H1 (cell line): ENCODE results near the gene TMEM236. TPM values are rescaled to one million over a fixed set of nuclear protein-coding genes. Genes with fewer than 3 reads are reported as not detected.

Source experiments
- EGR1 ChIP-seq: IDR thresholded peaks from 2 replicates; pipeline ENCODE4 v1.6.1; 2011; ENCODE audit warnings: low read depth, low read length, borderline replicate concordance
- RFX5 ChIP-seq: IDR thresholded peaks from 2 replicates; pipeline ENCODE4 v1.6.1; 2011; ENCODE audit warnings: low read depth, low read length, improper control_type of control experiment, borderline replicate concordance
- SP4 ChIP-seq: IDR thresholded peaks from 2 replicates; pipeline ENCODE4 v1.6.1; 2012; ENCODE audit warnings: low read length, inconsistent platforms
- SUZ12 ChIP-seq: fragments of 200-600 bp; sonication (generic); IDR thresholded peaks from 2 replicates; pipeline ENCODE4 v1.6.1; 2012; ENCODE audit warnings: mild to moderate bottlenecking, inconsistent platforms, low read length, moderate library complexity, mixed read lengths
- polyA plus RNA-seq, 7 experiments: library from polyadenylated mRNA; depleted of rRNA in 3 of 7; stranded (reverse) in 5 of 7; unstranded in 2 of 7; fragments of >200 nt in 5 of 7; fragments of 200-250 nt in 2 of 7; gene quantifications; 1 replicate in 5 of 7; 2 replicates in 1 of 7; 4 replicates in 1 of 7; pipeline versions ENCODE4 v1.2.1 to v1.2.3, GENCODE V29; 2011 to 2013; ENCODE audit warnings: missing spikeins in 2 of 7, mixed read lengths in 2 of 7
- total RNA-seq: library from RNA; stranded (reverse); fragmentation: NEBNext Ultra II Directional; extraction: Animal tissue kit (Norgen Biotek cat#: 25700); gene quantifications from 2 replicates; pipeline ENCODE4 v1.2.1, GENCODE V29; 2021
- TF ChIP-seq, protein P1 (sequence below): fragments of 300-600 bp; sonication (generic); IDR thresholded peaks from 2 replicates; pipeline ENCODE4 v1.7.1; 2012; ENCODE audit warnings: low read length, moderate library complexity, mild to moderate bottlenecking, inconsistent platforms; ENCODE audit not compliant: insufficient replicate concordance
- TF ChIP-seq, protein P2 (sequence below): IDR thresholded peaks from 2 replicates; pipeline ENCODE4 v1.6.1; 2011; ENCODE audit warnings: low read depth, mild to moderate bottlenecking, low read length; ENCODE audit not compliant: insufficient read depth

Gene TMEM236
- total and polyA plus RNA-seq, 2 of the 8 experiments (the other 6 are each of a cell fraction or from before 2014, with no cell fraction given): 0.02 to 0.07 TPM

- TF ChIP-seq, protein P1, sequence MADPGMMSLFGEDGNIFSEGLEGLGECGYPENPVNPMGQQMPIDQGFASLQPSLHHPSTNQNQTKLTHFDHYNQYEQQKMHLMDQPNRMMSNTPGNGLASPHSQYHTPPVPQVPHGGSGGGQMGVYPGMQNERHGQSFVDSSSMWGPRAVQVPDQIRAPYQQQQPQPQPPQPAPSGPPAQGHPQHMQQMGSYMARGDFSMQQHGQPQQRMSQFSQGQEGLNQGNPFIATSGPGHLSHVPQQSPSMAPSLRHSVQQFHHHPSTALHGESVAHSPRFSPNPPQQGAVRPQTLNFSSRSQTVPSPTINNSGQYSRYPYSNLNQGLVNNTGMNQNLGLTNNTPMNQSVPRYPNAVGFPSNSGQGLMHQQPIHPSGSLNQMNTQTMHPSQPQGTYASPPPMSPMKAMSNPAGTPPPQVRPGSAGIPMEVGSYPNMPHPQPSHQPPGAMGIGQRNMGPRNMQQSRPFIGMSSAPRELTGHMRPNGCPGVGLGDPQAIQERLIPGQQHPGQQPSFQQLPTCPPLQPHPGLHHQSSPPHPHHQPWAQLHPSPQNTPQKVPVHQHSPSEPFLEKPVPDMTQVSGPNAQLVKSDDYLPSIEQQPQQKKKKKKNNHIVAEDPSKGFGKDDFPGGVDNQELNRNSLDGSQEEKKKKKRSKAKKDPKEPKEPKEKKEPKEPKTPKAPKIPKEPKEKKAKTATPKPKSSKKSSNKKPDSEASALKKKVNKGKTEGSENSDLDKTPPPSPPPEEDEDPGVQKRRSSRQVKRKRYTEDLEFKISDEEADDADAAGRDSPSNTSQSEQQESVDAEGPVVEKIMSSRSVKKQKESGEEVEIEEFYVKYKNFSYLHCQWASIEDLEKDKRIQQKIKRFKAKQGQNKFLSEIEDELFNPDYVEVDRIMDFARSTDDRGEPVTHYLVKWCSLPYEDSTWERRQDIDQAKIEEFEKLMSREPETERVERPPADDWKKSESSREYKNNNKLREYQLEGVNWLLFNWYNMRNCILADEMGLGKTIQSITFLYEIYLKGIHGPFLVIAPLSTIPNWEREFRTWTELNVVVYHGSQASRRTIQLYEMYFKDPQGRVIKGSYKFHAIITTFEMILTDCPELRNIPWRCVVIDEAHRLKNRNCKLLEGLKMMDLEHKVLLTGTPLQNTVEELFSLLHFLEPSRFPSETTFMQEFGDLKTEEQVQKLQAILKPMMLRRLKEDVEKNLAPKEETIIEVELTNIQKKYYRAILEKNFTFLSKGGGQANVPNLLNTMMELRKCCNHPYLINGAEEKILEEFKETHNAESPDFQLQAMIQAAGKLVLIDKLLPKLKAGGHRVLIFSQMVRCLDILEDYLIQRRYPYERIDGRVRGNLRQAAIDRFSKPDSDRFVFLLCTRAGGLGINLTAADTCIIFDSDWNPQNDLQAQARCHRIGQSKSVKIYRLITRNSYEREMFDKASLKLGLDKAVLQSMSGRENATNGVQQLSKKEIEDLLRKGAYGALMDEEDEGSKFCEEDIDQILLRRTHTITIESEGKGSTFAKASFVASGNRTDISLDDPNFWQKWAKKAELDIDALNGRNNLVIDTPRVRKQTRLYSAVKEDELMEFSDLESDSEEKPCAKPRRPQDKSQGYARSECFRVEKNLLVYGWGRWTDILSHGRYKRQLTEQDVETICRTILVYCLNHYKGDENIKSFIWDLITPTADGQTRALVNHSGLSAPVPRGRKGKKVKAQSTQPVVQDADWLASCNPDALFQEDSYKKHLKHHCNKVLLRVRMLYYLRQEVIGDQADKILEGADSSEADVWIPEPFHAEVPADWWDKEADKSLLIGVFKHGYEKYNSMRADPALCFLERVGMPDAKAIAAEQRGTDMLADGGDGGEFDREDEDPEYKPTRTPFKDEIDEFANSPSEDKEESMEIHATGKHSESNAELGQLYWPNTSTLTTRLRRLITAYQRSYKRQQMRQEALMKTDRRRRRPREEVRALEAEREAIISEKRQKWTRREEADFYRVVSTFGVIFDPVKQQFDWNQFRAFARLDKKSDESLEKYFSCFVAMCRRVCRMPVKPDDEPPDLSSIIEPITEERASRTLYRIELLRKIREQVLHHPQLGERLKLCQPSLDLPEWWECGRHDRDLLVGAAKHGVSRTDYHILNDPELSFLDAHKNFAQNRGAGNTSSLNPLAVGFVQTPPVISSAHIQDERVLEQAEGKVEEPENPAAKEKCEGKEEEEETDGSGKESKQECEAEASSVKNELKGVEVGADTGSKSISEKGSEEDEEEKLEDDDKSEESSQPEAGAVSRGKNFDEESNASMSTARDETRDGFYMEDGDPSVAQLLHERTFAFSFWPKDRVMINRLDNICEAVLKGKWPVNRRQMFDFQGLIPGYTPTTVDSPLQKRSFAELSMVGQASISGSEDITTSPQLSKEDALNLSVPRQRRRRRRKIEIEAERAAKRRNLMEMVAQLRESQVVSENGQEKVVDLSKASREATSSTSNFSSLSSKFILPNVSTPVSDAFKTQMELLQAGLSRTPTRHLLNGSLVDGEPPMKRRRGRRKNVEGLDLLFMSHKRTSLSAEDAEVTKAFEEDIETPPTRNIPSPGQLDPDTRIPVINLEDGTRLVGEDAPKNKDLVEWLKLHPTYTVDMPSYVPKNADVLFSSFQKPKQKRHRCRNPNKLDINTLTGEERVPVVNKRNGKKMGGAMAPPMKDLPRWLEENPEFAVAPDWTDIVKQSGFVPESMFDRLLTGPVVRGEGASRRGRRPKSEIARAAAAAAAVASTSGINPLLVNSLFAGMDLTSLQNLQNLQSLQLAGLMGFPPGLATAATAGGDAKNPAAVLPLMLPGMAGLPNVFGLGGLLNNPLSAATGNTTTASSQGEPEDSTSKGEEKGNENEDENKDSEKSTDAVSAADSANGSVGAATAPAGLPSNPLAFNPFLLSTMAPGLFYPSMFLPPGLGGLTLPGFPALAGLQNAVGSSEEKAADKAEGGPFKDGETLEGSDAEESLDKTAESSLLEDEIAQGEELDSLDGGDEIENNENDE: no peak
- TF ChIP-seq EGR1 (no peak), SUZ12 (no peak), RFX5 (no peak), SP4 (no peak)
- TF ChIP-seq, protein P2, sequence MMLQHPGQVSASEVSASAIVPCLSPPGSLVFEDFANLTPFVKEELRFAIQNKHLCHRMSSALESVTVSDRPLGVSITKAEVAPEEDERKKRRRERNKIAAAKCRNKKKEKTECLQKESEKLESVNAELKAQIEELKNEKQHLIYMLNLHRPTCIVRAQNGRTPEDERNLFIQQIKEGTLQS: no peak
These were observed 4.7 kb downstream of the TMEM236 start (continued) for GRCh38 chr10:17756557-17757217.
